Measurements from ENCODE around the gene PTGER2. TPM values are rescaled to one million over a fixed set of nuclear protein-coding genes. Genes with fewer than 3 reads are reported as not detected.

Gene PTGER2
- total RNA-seq, 1 experiment from 2014 or later: 0.57 TPM

DNA sequence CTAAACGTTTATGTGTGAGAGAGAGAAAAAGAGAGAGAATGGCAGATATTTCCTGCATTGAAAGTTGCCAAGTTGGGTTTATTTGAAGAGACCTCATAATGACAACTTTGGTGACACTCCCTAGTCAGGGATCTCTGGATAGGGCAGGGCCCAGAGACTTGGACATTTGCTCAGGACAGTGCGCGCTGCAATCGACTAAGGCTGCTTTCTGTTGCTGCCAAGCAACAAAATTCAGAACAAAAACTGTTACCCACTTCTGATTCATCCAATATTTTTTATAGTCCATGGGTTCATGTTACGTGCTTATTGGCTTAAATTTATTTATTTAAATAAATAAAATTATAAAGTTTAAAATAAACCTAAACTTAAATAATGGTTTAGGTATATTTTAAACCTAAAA, 34.2 kb downstream of the PTGER2 start:
- Histone ChIP-seq H3K4me2 (ENCODE audit: low read length) (no peak overlapping the region), H3K36me3 (ENCODE audit: control insufficient read depth in 1 of 2, insufficient read depth in 2 of 2, low read length in 2 of 2) (no peaks in the 10 kb centered on the region), H3K4me3 (replicated peaks in 1 of 2; ENCODE audit: low read depth in 1 of 2, low read length in 2 of 2) (no peak overlapping the region), H3K27me3 (ENCODE audit: insufficient read depth, low read length) (no peaks in the 10 kb centered on the region), H4K20me1 (ENCODE audit: insufficient read depth) (no peaks in the 10 kb centered on the region), H3K9me3 (ENCODE audit: control insufficient read depth in 1 of 2, insufficient read depth in 1 of 2, low read depth in 1 of 2, low read length in 2 of 2) (no peaks in the 10 kb centered on the region), H3K9me2 (ENCODE audit: insufficient read depth) (no peaks in the 10 kb centered on the region), H3K79me2 (ENCODE audit: insufficient read depth, low read length) (no peaks in the 10 kb centered on the region), H3K9ac (ENCODE audit: low read length) (no peak overlapping the region), H3K4me1 (ENCODE audit: control insufficient read depth in 1 of 2, insufficient read depth in 2 of 2, low read length in 2 of 2) (peaks cover 0 to 1% of the 10 kb centered on the region in 2 experiments; a peak in 2 of 4 replicates), H2AFZ (ENCODE audit: low read depth, low read length, poor library complexity, severe bottlenecking) (no peak overlapping the region), H3K27ac (ENCODE audit: low read depth, low read length) (no peak overlapping the region)
- ChIA-PET POLR2A (no interaction called here), RAD21 (ENCODE audit: low non-redundant PET in 1 of 2, low total read pairs in 2 of 2, uncharacterized antibody in 2 of 2, unreplicated experiment in 2 of 2) (no interaction called here), CTCF (no interaction called here)
- intact Hi-C loops (cut with micrococcal nuclease): no loop called here
- ATAC-seq: no peak
- TF ChIP-seq POLR2AphosphoS5 (IDR thresholded peaks at IDR 0.05; ENCODE audit: low read depth, low read length) (no peak), CBX3 (IDR thresholded peaks at IDR 0.05; ENCODE audit: low read depth) (no peak), ZNF274 (IDR thresholded peaks at IDR 0.05; ENCODE audit: low read depth, low read length) (no peak), EZH2phosphoT487 (IDR thresholded peaks at IDR 0.05; ENCODE audit: borderline replicate concordance) (no peak), EZH2 (IDR thresholded peaks at IDR 0.05) (no peak), TCF7L2 (IDR thresholded peaks at IDR 0.05; ENCODE audit: borderline replicate concordance, extremely low read depth, insufficient read depth, insufficient read length) (no peak)
- TF ChIP-seq, protein P1, sequence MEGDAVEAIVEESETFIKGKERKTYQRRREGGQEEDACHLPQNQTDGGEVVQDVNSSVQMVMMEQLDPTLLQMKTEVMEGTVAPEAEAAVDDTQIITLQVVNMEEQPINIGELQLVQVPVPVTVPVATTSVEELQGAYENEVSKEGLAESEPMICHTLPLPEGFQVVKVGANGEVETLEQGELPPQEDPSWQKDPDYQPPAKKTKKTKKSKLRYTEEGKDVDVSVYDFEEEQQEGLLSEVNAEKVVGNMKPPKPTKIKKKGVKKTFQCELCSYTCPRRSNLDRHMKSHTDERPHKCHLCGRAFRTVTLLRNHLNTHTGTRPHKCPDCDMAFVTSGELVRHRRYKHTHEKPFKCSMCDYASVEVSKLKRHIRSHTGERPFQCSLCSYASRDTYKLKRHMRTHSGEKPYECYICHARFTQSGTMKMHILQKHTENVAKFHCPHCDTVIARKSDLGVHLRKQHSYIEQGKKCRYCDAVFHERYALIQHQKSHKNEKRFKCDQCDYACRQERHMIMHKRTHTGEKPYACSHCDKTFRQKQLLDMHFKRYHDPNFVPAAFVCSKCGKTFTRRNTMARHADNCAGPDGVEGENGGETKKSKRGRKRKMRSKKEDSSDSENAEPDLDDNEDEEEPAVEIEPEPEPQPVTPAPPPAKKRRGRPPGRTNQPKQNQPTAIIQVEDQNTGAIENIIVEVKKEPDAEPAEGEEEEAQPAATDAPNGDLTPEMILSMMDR (IDR thresholded peaks at IDR 0.05 in 2 of 3, conservative IDR thresholded peaks at IDR 0.05 in 1 of 3; ENCODE audit: borderline replicate concordance in 1 of 3, insufficient read depth in 1 of 3, low read depth in 2 of 3, low read length in 2 of 3): no peak
- TF ChIP-seq, protein P2, sequence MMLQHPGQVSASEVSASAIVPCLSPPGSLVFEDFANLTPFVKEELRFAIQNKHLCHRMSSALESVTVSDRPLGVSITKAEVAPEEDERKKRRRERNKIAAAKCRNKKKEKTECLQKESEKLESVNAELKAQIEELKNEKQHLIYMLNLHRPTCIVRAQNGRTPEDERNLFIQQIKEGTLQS (IDR thresholded peaks at IDR 0.05): no peak
- TF ChIP-seq, protein P3, sequence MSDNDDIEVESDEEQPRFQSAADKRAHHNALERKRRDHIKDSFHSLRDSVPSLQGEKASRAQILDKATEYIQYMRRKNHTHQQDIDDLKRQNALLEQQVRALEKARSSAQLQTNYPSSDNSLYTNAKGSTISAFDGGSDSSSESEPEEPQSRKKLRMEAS (IDR thresholded peaks at IDR 0.05): no peak
- BruUV-seq (replicated peaks): no TSS peak
- DNase-seq (ENCODE audit: low read depth, low spot score): no peak
